ENCODE data around the gene LSM4. TPM values are rescaled to one million over a fixed set of nuclear protein-coding genes. Genes with fewer than 3 reads are reported as not detected.

LSM4 gene
- total and polyA plus RNA-seq, 2 of the 13 experiments (the other 11 are each of a cell fraction or from before 2014, with no cell fraction given): 65.8 to 166 TPM

DNA sequence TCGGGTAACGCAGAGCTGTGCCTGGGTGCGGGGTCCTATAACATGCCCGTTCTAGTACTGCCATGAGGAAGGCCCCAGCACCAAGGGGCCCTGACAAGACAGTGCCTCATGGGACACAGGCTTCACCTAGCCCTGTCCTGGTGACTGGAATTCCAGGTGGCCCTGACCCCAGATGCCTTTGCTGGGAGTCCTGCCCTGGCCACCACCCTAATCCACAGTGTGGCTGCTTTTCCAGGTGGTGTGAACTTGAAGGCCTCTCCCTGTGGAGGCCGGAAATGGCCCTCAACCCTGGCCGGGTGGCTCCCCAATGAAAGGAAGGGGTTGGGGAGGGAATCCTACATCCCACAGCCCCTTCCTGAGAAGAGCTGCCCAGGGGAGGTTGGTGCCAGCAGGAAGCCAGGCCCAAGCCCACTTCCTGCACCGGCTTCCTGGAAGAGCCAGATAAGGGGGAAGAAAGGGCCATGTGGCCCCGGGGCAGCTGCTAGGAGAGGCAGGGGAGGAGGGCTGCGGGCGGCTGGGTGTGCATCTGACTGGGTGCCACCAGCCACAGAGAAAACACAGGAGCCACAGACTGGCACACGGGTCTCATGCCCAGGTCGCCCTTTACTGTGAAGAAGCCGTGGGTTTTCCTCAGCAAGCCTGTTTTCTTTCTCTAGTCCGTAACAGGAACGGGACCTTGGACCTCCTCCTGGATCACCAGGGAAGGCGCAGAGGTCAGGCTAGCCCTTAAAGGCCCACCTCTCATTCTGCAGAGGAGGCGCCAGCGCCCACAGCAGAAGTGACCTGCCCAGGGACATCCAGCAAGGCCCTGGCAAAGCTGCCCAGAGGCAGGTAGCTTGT lies 4.7 kb downstream of the LSM4 start (continued):
- TF ChIP-seq, protein P1, sequence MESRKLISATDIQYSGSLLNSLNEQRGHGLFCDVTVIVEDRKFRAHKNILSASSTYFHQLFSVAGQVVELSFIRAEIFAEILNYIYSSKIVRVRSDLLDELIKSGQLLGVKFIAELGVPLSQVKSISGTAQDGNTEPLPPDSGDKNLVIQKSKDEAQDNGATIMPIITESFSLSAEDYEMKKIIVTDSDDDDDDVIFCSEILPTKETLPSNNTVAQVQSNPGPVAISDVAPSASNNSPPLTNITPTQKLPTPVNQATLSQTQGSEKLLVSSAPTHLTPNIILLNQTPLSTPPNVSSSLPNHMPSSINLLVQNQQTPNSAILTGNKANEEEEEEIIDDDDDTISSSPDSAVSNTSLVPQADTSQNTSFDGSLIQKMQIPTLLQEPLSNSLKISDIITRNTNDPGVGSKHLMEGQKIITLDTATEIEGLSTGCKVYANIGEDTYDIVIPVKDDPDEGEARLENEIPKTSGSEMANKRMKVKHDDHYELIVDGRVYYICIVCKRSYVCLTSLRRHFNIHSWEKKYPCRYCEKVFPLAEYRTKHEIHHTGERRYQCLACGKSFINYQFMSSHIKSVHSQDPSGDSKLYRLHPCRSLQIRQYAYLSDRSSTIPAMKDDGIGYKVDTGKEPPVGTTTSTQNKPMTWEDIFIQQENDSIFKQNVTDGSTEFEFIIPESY (CRISPR knock-in tag; IDR thresholded peaks at IDR 0.05): no peak
- 0 out of 2 replicates have a peak, but pooled peaks have one; percentile 13 for TF ChIP-seq NR2F2 (IDR thresholded peaks at IDR 0.05; ENCODE audit: borderline replicate concordance, low read depth)
- TF ChIP-seq KLF11 (CRISPR knock-in tag; IDR thresholded peaks at IDR 0.05): no peak
- peak; percentile 61 for TF ChIP-seq DPF2 (CRISPR knock-in tag; IDR thresholded peaks at IDR 0.05; ENCODE audit: borderline replicate concordance, low read depth)
- no peak for TF ChIP-seq SIX4 (CRISPR knock-in tag; IDR thresholded peaks at IDR 0.05)
- TF ChIP-seq MEF2D (CRISPR knock-in tag; IDR thresholded peaks at IDR 0.05): no peak; the same call in 1 of the 2 replicates
- peak; percentile 73 for TF ChIP-seq NRL (CRISPR knock-in tag; IDR thresholded peaks at IDR 0.05; ENCODE audit: borderline replicate concordance)
- peak; percentile 14; the same call in 1 of the 2 replicates for TF ChIP-seq HOXA3 (CRISPR knock-in tag; IDR thresholded peaks at IDR 0.05)
- TF ChIP-seq ZNF768 (CRISPR knock-in tag; IDR thresholded peaks at IDR 0.05): no peak
- TF ChIP-seq, protein P2, sequence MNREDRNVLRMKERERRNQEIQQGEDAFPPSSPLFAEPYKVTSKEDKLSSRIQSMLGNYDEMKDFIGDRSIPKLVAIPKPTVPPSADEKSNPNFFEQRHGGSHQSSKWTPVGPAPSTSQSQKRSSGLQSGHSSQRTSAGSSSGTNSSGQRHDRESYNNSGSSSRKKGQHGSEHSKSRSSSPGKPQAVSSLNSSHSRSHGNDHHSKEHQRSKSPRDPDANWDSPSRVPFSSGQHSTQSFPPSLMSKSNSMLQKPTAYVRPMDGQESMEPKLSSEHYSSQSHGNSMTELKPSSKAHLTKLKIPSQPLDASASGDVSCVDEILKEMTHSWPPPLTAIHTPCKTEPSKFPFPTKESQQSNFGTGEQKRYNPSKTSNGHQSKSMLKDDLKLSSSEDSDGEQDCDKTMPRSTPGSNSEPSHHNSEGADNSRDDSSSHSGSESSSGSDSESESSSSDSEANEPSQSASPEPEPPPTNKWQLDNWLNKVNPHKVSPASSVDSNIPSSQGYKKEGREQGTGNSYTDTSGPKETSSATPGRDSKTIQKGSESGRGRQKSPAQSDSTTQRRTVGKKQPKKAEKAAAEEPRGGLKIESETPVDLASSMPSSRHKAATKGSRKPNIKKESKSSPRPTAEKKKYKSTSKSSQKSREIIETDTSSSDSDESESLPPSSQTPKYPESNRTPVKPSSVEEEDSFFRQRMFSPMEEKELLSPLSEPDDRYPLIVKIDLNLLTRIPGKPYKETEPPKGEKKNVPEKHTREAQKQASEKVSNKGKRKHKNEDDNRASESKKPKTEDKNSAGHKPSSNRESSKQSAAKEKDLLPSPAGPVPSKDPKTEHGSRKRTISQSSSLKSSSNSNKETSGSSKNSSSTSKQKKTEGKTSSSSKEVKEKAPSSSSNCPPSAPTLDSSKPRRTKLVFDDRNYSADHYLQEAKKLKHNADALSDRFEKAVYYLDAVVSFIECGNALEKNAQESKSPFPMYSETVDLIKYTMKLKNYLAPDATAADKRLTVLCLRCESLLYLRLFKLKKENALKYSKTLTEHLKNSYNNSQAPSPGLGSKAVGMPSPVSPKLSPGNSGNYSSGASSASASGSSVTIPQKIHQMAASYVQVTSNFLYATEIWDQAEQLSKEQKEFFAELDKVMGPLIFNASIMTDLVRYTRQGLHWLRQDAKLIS (CRISPR knock-in tag; IDR thresholded peaks at IDR 0.05): no peak
- 0 out of 2 replicates have a peak, but pooled peaks have one; percentile 38 for TF ChIP-seq ZNF556 (CRISPR knock-in tag; IDR thresholded peaks at IDR 0.05; ENCODE audit: borderline replicate concordance)
- TF ChIP-seq ZNF7 (CRISPR knock-in tag; IDR thresholded peaks at IDR 0.05): no peak
- TF ChIP-seq, protein P3, sequence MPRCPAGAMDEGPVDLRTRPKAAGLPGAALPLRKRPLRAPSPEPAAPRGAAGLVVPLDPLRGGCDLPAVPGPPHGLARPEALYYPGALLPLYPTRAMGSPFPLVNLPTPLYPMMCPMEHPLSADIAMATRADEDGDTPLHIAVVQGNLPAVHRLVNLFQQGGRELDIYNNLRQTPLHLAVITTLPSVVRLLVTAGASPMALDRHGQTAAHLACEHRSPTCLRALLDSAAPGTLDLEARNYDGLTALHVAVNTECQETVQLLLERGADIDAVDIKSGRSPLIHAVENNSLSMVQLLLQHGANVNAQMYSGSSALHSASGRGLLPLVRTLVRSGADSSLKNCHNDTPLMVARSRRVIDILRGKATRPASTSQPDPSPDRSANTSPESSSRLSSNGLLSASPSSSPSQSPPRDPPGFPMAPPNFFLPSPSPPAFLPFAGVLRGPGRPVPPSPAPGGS (CRISPR knock-in tag; IDR thresholded peaks at IDR 0.05): peak; percentile 9; the same call in 1 of the 2 replicates
- TF ChIP-seq, protein P4, sequence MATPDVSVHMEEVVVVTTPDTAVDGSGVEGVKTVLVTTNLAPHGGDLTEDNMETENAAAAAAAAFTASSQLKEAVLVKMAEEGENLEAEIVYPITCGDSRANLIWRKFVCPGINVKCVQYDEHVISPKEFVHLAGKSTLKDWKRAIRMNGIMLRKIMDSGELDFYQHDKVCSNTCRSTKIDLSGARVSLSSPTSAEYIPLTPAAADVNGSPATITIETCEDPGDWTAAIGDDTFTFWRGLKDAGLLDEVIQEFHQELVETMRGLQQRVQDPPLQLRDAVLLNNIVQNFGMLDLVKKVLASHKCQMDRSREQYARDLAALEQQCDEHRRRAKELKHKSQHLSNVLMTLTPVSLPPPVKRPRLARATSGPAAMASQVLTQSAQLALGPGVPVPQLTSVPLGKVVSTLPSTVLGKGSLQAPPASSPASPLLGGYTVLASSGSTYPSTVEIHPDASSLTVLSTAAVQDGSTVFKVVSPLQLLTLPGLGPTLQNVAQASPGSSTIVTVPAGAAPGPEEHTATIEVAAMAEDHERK (CRISPR knock-in tag; IDR thresholded peaks at IDR 0.05; ENCODE audit: low read depth): no peak
- no peak for TF ChIP-seq BORCS8-MEF2B (CRISPR knock-in tag; IDR thresholded peaks at IDR 0.05)
- TF ChIP-seq ZNF709 (CRISPR knock-in tag; IDR thresholded peaks at IDR 0.05): peak; percentile 73; the same call in 1 of the 2 replicates
- no peak for TF ChIP-seq ZNF772 (CRISPR knock-in tag; IDR thresholded peaks at IDR 0.05)
- TF ChIP-seq SNAI1 (CRISPR knock-in tag; IDR thresholded peaks at IDR 0.05; ENCODE audit: borderline replicate concordance): 0 out of 2 replicates have a peak, but pooled peaks have one; percentile 7
- TF ChIP-seq ZFX (CRISPR knock-in tag; IDR thresholded peaks at IDR 0.05; ENCODE audit: low read depth): peak; percentile 83
- peak; percentile 53; the same call in 1 of the 2 replicates for TF ChIP-seq ARNT2 (CRISPR knock-in tag; IDR thresholded peaks at IDR 0.05; ENCODE audit: low read depth)
- no peak for TF ChIP-seq ZNF530 (CRISPR knock-in tag; IDR thresholded peaks at IDR 0.05; ENCODE audit: low read depth)
